ENCODE results near the gene ARHGEF37.
"Not testable (repeated sequence)": the region's sequence is repeated elsewhere in the genome, so short reads cannot be mapped to it uniquely, and the experiment has no call there.

DNA sequence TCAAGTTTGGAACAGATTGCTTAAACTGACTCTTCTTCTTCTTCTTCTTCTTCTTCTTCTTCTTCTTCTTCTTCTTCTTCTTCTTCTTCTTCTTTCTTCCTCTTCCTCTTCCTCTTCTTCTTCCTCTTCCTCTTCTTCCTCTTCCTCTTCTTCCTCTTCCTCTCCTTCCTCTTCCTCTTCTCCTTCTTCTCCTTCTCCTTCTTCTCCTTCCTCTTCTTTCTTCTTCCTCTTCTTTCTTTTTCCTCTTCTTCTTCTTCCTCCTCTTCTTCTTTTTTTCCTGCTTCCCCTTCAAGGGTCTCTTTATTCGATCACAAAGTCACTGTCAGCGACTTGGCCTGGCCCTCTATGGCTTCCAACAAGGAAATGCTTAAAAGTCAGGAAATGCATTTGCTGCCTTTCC, 16.9 kb downstream of the ARHGEF37 start:
- TF ChIP-seq CTCF (IDR thresholded peaks at IDR 0.05); ZFX (IDR thresholded peaks at IDR 0.05; ENCODE audit: borderline replicate concordance): not testable (repeated sequence)
